Common myeloid progenitor, CD34-positive (primary cell): ENCODE results near the gene CUL2.
A peak's percentile ranks its signal among the peaks of the same experiment; 100 is the strongest.

ENCODE experiments used
- CTCF ChIA-PET: fragments of 350-600 bp; sonication (Branson Sonifier 250); formaldehyde crosslinking; loops from one replicate; lab custom pipeline; 2021; ENCODE audit warnings: antibody characterized with exemption; lab: Charles Lee
- POLR2A ChIA-PET: fragments of 350-600 bp; sonication (Branson Sonifier 250); formaldehyde crosslinking; loops from one replicate; lab custom pipeline; 2021; ENCODE audit warnings: antibody characterized with exemption; lab: Charles Lee
- DNase-seq, 3 donors: peaks; one replicate each; pipeline versions ENCODE4 v3.0.0 to v3.0.0-alpha.2; 2013
- H3K27ac ChIP-seq, 2 experiments: 1 replicate in 1 of 2; 2 replicates in 1 of 2; pipeline ENCODE4 v1.7.0; 2013; ENCODE audit warnings: inconsistent platforms in 2 of 2, low read length in 2 of 2, mild to moderate bottlenecking in 2 of 2, low read depth in 1 of 2, moderate library complexity in 1 of 2; ENCODE audit not compliant: severe bottlenecking in 2 of 2, insufficient read depth in 1 of 2, poor library complexity in 1 of 2
- H3K27me3 ChIP-seq, 5 experiments: replicated peaks in 2 of 5; 1 replicate in 3 of 5; 2 replicates in 2 of 5; pipeline versions ENCODE4 v1.6.1 to v1.7.0; 2013; ENCODE audit warnings: low read length in 4 of 5, mild to moderate bottlenecking in 2 of 5, moderate library complexity in 2 of 5, inconsistent platforms in 1 of 5; ENCODE audit not compliant: insufficient read depth in 5 of 5, control insufficient read depth in 4 of 5
- H3K36me3 ChIP-seq, 4 experiments: 1 replicate in 2 of 4; 2 replicates in 2 of 4; pipeline versions ENCODE4 v1.6.1 to v1.7.0; 2013; ENCODE audit warnings: low read length in 3 of 4, control low read depth in 1 of 4, mild to moderate bottlenecking in 1 of 4; ENCODE audit not compliant: control insufficient read depth in 4 of 4, insufficient read depth in 4 of 4
- H3K4me1 ChIP-seq, 4 experiments: 1 replicate in 3 of 4; 2 replicates in 1 of 4; pipeline versions ENCODE4 v1.6.1 to v1.7.1; 2013; ENCODE audit warnings: low read length in 3 of 4, mild to moderate bottlenecking in 3 of 4, control low read depth in 1 of 4, inconsistent platforms in 1 of 4, moderate library complexity in 1 of 4; ENCODE audit not compliant: control insufficient read depth in 4 of 4, insufficient read depth in 4 of 4; ENCODE audit errors: control extremely low read depth in 1 of 4
- H3K4me3 ChIP-seq, 7 experiments: 1 replicate in 4 of 7; 2 replicates in 3 of 7; pipeline versions ENCODE4 v1.5.1 to v1.7.0; 2013; ENCODE audit warnings: mild to moderate bottlenecking in 7 of 7, low read length in 6 of 7, moderate library complexity in 6 of 7, inconsistent platforms in 2 of 7, low read depth in 2 of 7, control low read depth in 1 of 7; ENCODE audit not compliant: insufficient read depth in 4 of 7, control insufficient read depth in 1 of 7; ENCODE audit errors: extremely low read depth in 1 of 7
- H3K9me3 ChIP-seq, 5 experiments: 1 replicate in 4 of 5; 2 replicates in 1 of 5; pipeline versions ENCODE4 v1.6.1 to v1.7.1; 2013; ENCODE audit warnings: low read length in 4 of 5, mild to moderate bottlenecking in 2 of 5, inconsistent platforms in 1 of 5, low read depth in 1 of 5, moderate library complexity in 1 of 5; ENCODE audit not compliant: control insufficient read depth in 4 of 5, insufficient read depth in 2 of 5; ENCODE audit errors: control extremely low read depth in 1 of 5
- WGBS: methylation state at CpG from one replicate; pipeline ENCODE4 v1.1.5; 2013; ENCODE audit not compliant: insufficient coverage; 5-methylcytosine and 5-hydroxymethylcytosine counted together

CUL2 gene

GRCh38 chr10:34959786-34960185 lies 130.4 kb downstream of the CUL2 start:
- H3K36me3 ChIP-seq: no peaks in the 10 kb centered on the region
- H3K27ac ChIP-seq: no peak overlapping the region
- peak in 2 of 3 donors; percentile 9 to 21 for DNase-seq
- no peak overlapping the region for H3K4me3 ChIP-seq
- no peaks in the 10 kb centered on the region for H3K4me1 ChIP-seq
- H3K27me3 ChIP-seq: peaks cover 0 to 2% (median 0%) of the 10 kb centered on the region in 5 experiments
- ChIA-PET CTCF (no interaction called here), POLR2A (no interaction called here)
- WGBS: 79% methylated on average over 2 of the region's 4 CpGs
- H3K9me3 ChIP-seq: no peaks in the 10 kb centered on the region

- Histone ChIP-seq H3K9me3 (no peaks in the 10 kb centered on the region), H3K4me1 (no peaks in the 10 kb centered on the region), H3K27me3 (peaks cover 0 to 2% (median 0%) of the 10 kb centered on the region in 5 experiments), H3K4me3 (no peak overlapping the region), H3K36me3 (no peaks in the 10 kb centered on the region), H3K27ac (no peak overlapping the region)
- 79% methylated on average over 2 of the region's 9 CpGs for WGBS
- CTCF ChIA-PET: no interaction called here
- DNase-seq: no peak
- POLR2A ChIA-PET: no interaction called here
Measured at GRCh38 chr10:34959321-34959720, 130.8 kb downstream of the CUL2 start.
